Measurements from ENCODE around the gene CA4.
"Not testable (repeated sequence)": the region's sequence is repeated elsewhere in the genome, so short reads cannot be mapped to it uniquely, and the experiment has no call there.

The CA4 gene

DNA sequence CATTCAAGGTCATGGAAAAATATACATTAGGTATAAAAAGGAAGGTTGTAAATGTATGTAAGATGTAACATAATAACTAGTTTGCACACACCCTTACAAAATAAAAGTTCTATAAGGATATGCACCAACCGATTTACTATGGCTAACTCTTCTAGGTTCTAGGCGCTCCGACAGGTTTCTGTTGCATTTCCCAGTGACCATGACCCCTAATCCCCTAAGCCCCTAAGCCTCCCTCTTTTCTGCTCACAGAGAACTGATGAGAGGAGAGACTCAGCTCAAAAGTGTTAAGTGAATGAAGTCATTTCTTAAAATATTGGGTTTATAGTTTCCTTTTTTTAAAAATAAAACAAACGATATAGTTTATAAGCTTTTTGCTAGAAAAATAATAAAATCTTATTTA lies 41.1 kb upstream of the CA4 start:
- no peak overlapping the region for H3K27ac ChIP-seq
- no peak for TF ChIP-seq CTCF (conservative IDR thresholded peaks at IDR 0.05)

- H3K27ac ChIP-seq = no peak overlapping the region
- no peak for TF ChIP-seq CTCF (conservative IDR thresholded peaks at IDR 0.05)
Observed at GRCh38 chr17:60109161-60109560, 40.6 kb upstream of the CA4 start.

DNA sequence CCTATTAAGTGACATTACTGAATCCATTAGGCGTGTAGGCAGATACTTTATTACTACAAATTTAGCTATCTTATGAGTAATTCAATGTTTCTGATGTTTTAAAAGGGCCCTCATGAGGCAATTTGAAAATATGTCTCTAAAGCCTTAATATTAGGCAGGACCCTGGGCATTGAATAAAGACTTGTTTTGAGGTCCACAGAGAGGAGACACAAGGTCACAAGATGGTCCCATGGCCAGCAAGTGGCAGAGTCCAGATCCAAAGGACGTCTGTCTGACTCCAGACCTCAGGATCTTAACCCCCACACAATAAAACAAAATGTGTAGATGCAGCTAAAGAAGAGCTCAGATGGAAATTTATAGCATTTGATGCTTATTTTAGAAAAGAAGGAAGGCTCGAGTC lies 39.2 kb upstream of the CA4 start:
- TF ChIP-seq CTCF (conservative IDR thresholded peaks at IDR 0.05) = no peak
- H3K27ac ChIP-seq = no peak overlapping the region

GRCh38 chr17:60111661-60112060 lies 38.1 kb upstream of the CA4 start:
- not testable (repeated sequence) for H3K27ac ChIP-seq

DNA sequence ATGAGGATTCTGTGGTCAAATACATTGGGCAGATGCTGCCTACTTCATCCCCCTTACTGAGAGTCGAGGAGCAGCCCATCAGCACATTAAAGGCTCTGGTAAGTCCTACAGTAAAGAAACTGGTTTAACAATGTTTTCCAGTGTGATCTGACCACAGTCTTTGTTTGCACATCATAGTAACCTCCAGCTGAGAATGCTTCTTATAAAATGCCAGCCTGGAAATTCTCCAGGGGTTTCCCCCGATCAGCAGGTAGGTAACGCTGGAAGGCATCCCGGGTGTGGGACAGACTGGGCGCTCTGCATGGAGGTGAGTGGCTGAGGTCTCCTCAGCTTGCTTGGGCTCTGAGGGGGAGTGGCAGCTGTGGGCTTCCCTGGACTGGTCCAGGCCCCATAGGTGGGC lies 34.4 kb upstream of the CA4 start:
- not testable (repeated sequence) for H3K27ac ChIP-seq

DNA sequence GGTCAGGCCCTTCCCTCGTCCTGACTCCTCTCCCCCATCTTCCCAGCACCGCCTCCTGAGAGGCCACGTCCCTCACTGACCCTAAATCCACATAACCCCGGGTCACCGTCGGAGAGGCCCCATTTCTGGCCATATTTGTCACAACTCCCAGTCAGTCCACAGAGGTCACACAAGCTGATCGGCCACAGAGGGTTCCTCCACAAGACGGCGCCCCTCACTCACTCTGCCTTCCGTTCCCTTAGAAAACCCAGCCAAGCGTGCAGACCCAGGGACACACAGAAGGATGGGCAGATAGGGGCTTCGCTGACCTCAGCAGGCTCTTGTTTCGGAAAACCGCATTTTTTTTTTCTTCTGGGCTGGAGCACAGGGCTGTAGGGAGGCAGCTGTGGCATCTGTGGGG lies 33.6 kb upstream of the CA4 start:
- H3K27ac ChIP-seq = not testable (repeated sequence)

GRCh38 chr17:60119162-60119561 lies 30.6 kb upstream of the CA4 start:
- not testable (repeated sequence) for H3K27ac ChIP-seq

DNA sequence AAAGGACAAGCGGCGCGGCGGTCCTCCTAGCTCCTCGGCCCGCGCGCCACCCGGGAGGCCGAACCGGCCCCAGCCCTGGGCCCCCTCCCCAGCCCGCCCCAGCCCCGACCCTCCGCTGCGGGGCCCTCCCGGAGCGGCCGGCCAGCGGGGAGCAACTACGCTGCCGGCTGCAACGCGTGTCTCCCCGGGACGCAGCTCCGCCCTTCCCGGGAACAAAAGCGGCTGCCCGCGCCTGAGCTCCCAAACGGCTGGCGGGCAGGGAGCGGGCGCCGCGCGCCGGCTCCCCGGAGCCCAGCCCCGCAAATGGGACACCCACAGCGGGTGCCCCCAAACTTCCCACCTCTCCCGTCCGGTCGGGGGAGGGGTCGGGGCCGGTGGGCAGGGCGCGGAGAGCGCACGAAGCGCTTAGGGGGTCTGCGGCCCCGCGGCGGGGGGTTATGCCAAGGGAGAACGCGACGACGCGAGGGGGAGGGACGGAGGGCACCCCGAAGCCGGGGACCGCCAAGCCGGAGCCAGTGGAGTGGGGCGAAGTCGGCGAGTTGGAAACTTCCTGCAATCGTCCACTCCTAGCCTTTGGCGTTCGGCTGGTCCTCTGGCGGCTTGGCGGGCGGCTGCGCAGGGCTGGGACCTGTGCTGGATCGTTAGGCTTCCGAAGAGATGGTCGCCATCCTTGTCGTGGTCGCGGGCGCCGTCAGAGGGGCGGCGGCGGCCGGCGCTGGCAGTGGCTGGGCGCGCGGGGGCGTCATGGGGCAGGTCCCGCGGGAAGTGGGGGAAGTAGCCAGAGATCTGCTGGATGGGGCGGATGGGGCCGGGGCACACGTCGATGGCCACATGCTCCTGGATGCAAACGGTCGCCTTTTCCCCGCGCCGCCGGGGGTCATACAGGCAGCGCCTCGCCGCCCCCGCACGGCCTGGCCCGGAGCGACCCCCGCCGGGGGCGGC lies 29.7 kb upstream of the CA4 start:
- H3K27ac ChIP-seq = not testable (repeated sequence)

- TF ChIP-seq CTCF (conservative IDR thresholded peaks at IDR 0.05) = no peak
- no peak overlapping the region for H3K27ac ChIP-seq
Observed at GRCh38 chr17:60127068-60128064, 22.4 kb upstream of the CA4 start.

DNA sequence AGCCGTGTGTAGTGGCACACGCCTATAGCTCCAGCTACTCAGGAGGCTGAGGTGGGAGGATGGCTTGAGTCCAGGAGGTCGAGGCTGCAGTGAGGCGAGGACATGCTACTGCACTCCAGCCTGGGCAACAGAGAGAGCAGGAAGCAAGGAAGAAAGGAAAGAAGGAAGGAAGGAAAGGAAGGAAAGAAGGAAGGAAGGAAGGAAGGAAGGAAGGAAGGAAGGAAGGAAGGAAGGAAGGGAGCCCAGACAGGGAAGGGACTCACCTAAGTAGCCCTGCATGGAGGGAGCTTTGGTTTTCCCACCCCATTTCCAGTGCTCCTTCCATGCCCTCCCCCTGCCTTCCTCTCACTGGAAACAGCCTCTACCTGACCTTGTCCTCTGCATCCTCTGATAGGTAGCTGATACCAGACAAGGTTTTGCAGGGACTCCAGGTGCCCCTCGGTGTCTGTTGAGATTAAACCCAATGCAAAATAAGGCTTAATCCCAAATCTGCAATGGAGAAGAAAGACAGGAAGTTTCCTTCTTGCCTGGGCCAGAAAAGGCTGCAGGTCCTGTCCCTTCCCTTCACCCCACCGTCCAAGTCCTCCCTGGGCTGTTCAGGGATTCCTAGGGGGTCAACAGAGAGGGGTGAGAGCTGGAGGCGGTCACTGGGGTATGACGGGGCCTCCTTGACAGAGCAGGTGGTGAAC lies 21.5 kb upstream of the CA4 start:
- H3K27ac ChIP-seq = no peak overlapping the region
- no peak for TF ChIP-seq CTCF (conservative IDR thresholded peaks at IDR 0.05)
